SK-N-SH (cell line): ENCODE measurements around the gene GALM. TPM values are rescaled to one million over a fixed set of nuclear protein-coding genes. Genes with fewer than 3 reads are reported as not detected.

Experiments
- CTCF ChIA-PET: fragments of 300-600, 350-600 bp; formaldehyde crosslinking; extraction: SDS; loops from one replicate; lab custom pipeline; 2021; lab: Yijun Ruan, JAX
- POLR2A ChIA-PET: fragments of 350-600 bp; sonication (Branson Sonifier 250); formaldehyde crosslinking; extraction: SDS; loops from one replicate; lab custom pipeline; 2020; ENCODE audit warnings: antibody characterized with exemption, inconsistent platforms; lab: Yijun Ruan, JAX
- DNase-seq: peaks from one replicate; pipeline ENCODE4 v3.0.0; 2012
- H2AFZ ChIP-seq: fragments of 200-600 bp; sonication (generic); 2 replicates; pipeline ENCODE4 v1.8.1; 2016; ENCODE audit warnings: antibody characterized with exemption, mild to moderate bottlenecking, low read depth
- H3F3A ChIP-seq: fragments of 200-600 bp; sonication (generic); replicated peaks from 2 replicates; pipeline ENCODE3; 2016; ENCODE audit warnings: antibody characterized with exemption, mild to moderate bottlenecking; ENCODE audit not compliant: insufficient read depth
- H3K27ac ChIP-seq, 2 experiments: fragments of 200-500 bp in 1 of 2; fragments of 200-600 bp in 1 of 2; sonication (Bioruptor generic) in 1 of 2; sonication (generic), shearing (Covaris generic) in 1 of 2; 2 replicates each; pipeline versions ENCODE4 v1.5.1 to v1.6.1; 2014 to 2016; ENCODE audit warnings: low read depth in 2 of 2, inconsistent platforms in 1 of 2, low read length in 1 of 2, mild to moderate bottlenecking in 1 of 2, mixed read lengths in 1 of 2
- H3K27me3 ChIP-seq: fragments of 200-600 bp; sonication (generic), shearing (Covaris generic); 2 replicates; pipeline ENCODE4 v1.6.1; 2016; ENCODE audit warnings: mixed run types; ENCODE audit not compliant: insufficient read depth
- H3K36me3 ChIP-seq, 2 experiments: fragments of 200-500 bp in 1 of 2; fragments of 200-600 bp in 1 of 2; sonication (Bioruptor generic) in 1 of 2; sonication (generic) in 1 of 2; replicated peaks in 1 of 2; 2 replicates each; pipeline versions ENCODE3 to v1.5.1; 2014 to 2016; ENCODE audit warnings: low read length in 1 of 2, mild to moderate bottlenecking in 1 of 2; ENCODE audit not compliant: insufficient read depth in 2 of 2, control insufficient read depth in 1 of 2
- H3K4me1 ChIP-seq, 2 experiments: fragments of 200-500 bp in 1 of 2; fragments of 200-600 bp in 1 of 2; sonication (Bioruptor generic) in 1 of 2; sonication (generic), shearing (Covaris generic) in 1 of 2; 2 replicates each; pipeline versions ENCODE4 v1.5.1 to v1.6.1; 2014 to 2016; ENCODE audit warnings: low read depth in 1 of 2, low read length in 1 of 2, mixed run types in 1 of 2; ENCODE audit not compliant: insufficient read depth in 2 of 2, control insufficient read depth in 1 of 2
- H3K4me2 ChIP-seq: fragments of 200-600 bp; sonication (generic), shearing (Covaris generic); 2 replicates; pipeline ENCODE4 v1.6.1; 2017; ENCODE audit warnings: mixed run types
- H3K4me3 ChIP-seq, 2 experiments: fragments of 200-500 bp in 1 of 2; fragments of 200-600 bp in 1 of 2; sonication (Bioruptor generic) in 1 of 2; sonication (generic), shearing (Covaris generic) in 1 of 2; 2 replicates each; pipeline versions ENCODE4 v1.5.1 to v1.8.1; 2014 to 2016; ENCODE audit warnings: low read depth in 2 of 2, inconsistent platforms in 1 of 2, low read length in 1 of 2, mild to moderate bottlenecking in 1 of 2, mixed read lengths in 1 of 2, moderate library complexity in 1 of 2
- H3K79me2 ChIP-seq: fragments of 200-600 bp; sonication (generic); 2 replicates; pipeline ENCODE4 v1.8.1; 2017; ENCODE audit warnings: mild to moderate bottlenecking; ENCODE audit not compliant: insufficient read depth
- H3K9ac ChIP-seq: fragments of 200-600 bp; sonication (generic); 2 replicates; pipeline ENCODE4 v1.6.1; 2017; ENCODE audit warnings: mixed run types
- H3K9me2 ChIP-seq: fragments of 200-600 bp; sonication (generic); 2 replicates; pipeline ENCODE4 v1.6.1; 2017; ENCODE audit warnings: mixed run types
- H3K9me3 ChIP-seq: fragments of 200-600 bp; sonication (generic); 2 replicates; pipeline ENCODE4 v1.6.1; 2017; ENCODE audit warnings: mixed run types, mild to moderate bottlenecking, moderate library complexity
- H4K20me1 ChIP-seq: fragments of 200-600 bp; sonication (generic); 2 replicates; pipeline ENCODE4 v1.6.1; 2017; ENCODE audit warnings: mild to moderate bottlenecking, mixed run types; ENCODE audit not compliant: insufficient read depth
- CHD2 ChIP-seq: fragments of 150-350 bp; IDR thresholded peaks from 2 replicates; pipeline ENCODE4 v1.6.1; 2018; ENCODE audit warnings: low read length; ENCODE audit not compliant: partially characterized antibody
- CTCF ChIP-seq: fragments of 200-600 bp; sonication (generic); IDR thresholded peaks from 2 replicates; pipeline ENCODE4 v1.6.1; 2017; ENCODE audit warnings: antibody characterized with exemption, mild to moderate bottlenecking, moderate library complexity
- ELF1 ChIP-seq: IDR thresholded peaks from 2 replicates; pipeline ENCODE4 v1.4.0; 2012
- EP300 ChIP-seq, 2 experiments: IDR thresholded peaks; 2 replicates each; pipeline versions ENCODE4 v1.4.0 to v1.6.1; 2012; ENCODE audit warnings: borderline replicate concordance in 1 of 2, low read depth in 1 of 2, low read length in 1 of 2
- FOSL2 ChIP-seq: IDR thresholded peaks from 2 replicates; pipeline ENCODE4 v1.4.0; 2012; ENCODE audit warnings: low read depth, mild to moderate bottlenecking, moderate library complexity, borderline replicate concordance
- FOXJ3 ChIP-seq: sonication (generic); formaldehyde crosslinking; IDR thresholded peaks from 2 replicates; pipeline ENCODE4 v1.5.1; 2020; ENCODE audit warnings: mild to moderate bottlenecking, missing genetic modification reagents
- GABPA ChIP-seq: IDR thresholded peaks from 2 replicates; pipeline ENCODE4 v1.4.0; 2012; ENCODE audit warnings: low read depth, mild to moderate bottlenecking
- GATA2 ChIP-seq: sonication (generic); formaldehyde crosslinking; IDR thresholded peaks from 2 replicates; pipeline ENCODE4 v1.5.0; 2020; ENCODE audit warnings: mild to moderate bottlenecking, missing genetic modification reagents
- IRF3 ChIP-seq: fragments of 150-350 bp; IDR thresholded peaks from 2 replicates; pipeline ENCODE4 v1.6.1; 2016; ENCODE audit warnings: mild to moderate bottlenecking, low read depth, low read length
- MXI1 ChIP-seq: IDR thresholded peaks from 2 replicates; pipeline ENCODE4 v1.6.1; 2012; ENCODE audit warnings: mild to moderate bottlenecking, low read depth, low read length, improper control_type of control experiment
- POLR2AphosphoS5 ChIP-seq: IDR thresholded peaks from 2 replicates; pipeline ENCODE4 v1.6.1; 2012; ENCODE audit warnings: low read depth, low read length
- RCOR1 ChIP-seq: fragments of 150-350 bp; IDR thresholded peaks from 2 replicates; pipeline ENCODE4 v1.6.1; 2017; ENCODE audit warnings: antibody characterized with exemption, low read length
- SIN3A ChIP-seq: IDR thresholded peaks from 2 replicates; pipeline ENCODE4 v1.6.1; 2012; ENCODE audit warnings: low read depth, mild to moderate bottlenecking, low read length, moderate library complexity, borderline replicate concordance
- SMC3 ChIP-seq: IDR thresholded peaks from 2 replicates; pipeline ENCODE4 v1.6.1; 2012; ENCODE audit warnings: low read depth, low read length, improper control_type of control experiment
- USF2 ChIP-seq: fragments of 150-350 bp; IDR thresholded peaks from 2 replicates; pipeline ENCODE4 v1.6.1; 2017; ENCODE audit warnings: antibody characterized with exemption, low read length, low read depth, borderline replicate concordance
- YY1 ChIP-seq: IDR thresholded peaks from 2 replicates; pipeline ENCODE4 v1.4.0; 2012; ENCODE audit warnings: low read depth, mild to moderate bottlenecking
- WGBS: methylation state at CpG from one replicate; pipeline ENCODE4 v1.1.6; 2017; ENCODE audit warnings: low lambda C conversion rate; 5-methylcytosine and 5-hydroxymethylcytosine counted together
- polyA plus RNA-seq, 3 experiments: library from polyadenylated mRNA; depleted of rRNA; stranded (reverse); fragments of >200 nt; gene quantifications; 2 replicates each; pipeline ENCODE4 v1.2.3, GENCODE V29; 2012

GALM gene
- polyA plus RNA-seq, 1 of the 3 experiments (the other 2 are of a cell fraction), result 17.9 TPM

- Histone ChIP-seq H2AFZ (0 out of 2 replicates have a peak overlapping the region, but pooled peaks have one; percentile 3), H4K20me1 (peaks cover 53% of the 10 kb centered on the region), H3K27me3 (no peaks in the 10 kb centered on the region), H3K27ac (peak overlapping the region; percentile 92 to 100), H3K4me1 (peaks cover 45 to 46% of the 10 kb centered on the region in 2 experiments), H3K9me3 (no peaks in the 10 kb centered on the region), H3K9me2 (no peaks in the 10 kb centered on the region), H3K36me3 (peaks cover 48 to 49% of the 10 kb centered on the region in 2 experiments), H3K4me3 (peak overlapping the region; percentile 92 to 94), H3K4me2 (peak overlapping the region; percentile 91), H3K79me2 (peaks cover 59% of the 10 kb centered on the region), H3K9ac (peak overlapping the region; percentile 97), H3F3A (peaks cover 39% of the 10 kb centered on the region)
- DNase-seq, result peak; percentile 79
- under 1% methylated on average over 39 of the region's 59 CpGs for WGBS
- no peak for TF ChIP-seq RCOR1
- no peak for TF ChIP-seq EP300 (IDR thresholded peaks at IDR 0.05; ENCODE audit: borderline replicate concordance in 1 of 2, low read depth in 1 of 2, low read length in 1 of 2)
- TF ChIP-seq SIN3A, result peak; percentile 16; the same call in 1 of the 2 replicates
- TF ChIP-seq GATA2 (CRISPR knock-in tag), result no peak
- no peak for TF ChIP-seq ELF1
- TF ChIP-seq IRF3, result no peak
- no peak for TF ChIP-seq POLR2AphosphoS5
- peak; percentile 95 for TF ChIP-seq MXI1
- TF ChIP-seq YY1, result no peak
- TF ChIP-seq FOXJ3, result no peak; the same call in 1 of the 2 replicates
- TF ChIP-seq FOSL2, result no peak
- no peak for TF ChIP-seq CTCF
- no peak for TF ChIP-seq USF2
- no peak for TF ChIP-seq CHD2
- TF ChIP-seq GABPA, result no peak
- no peak for TF ChIP-seq SMC3
- CTCF ChIA-PET, result interaction anchor here (1.1 to 4.5 kb wide), 6 partner anchors 9 to 374 kb away, joined by 3 to 24 read pairs (median 5); partner anchors contain the start of gene ATL2
- POLR2A ChIA-PET, result interaction anchor here (0.7 to 2.3 kb wide), 21 partner anchors 8 to 373 kb away, joined by 4 to 65 read pairs (median 8); partner anchors contain the start of genes ATL2, GEMIN6 and HNRNPLL
Measured at GRCh38 chr2:38750011-38750890, 84.3 kb downstream of the GALM start.
